Neural cell (in vitro differentiated cells): ENCODE results near the gene NEXN. TPM values are rescaled to one million over a fixed set of nuclear protein-coding genes. Genes with fewer than 3 reads are reported as not detected.
A peak's percentile ranks its signal among the peaks of the same experiment; 100 is the strongest.

Experiments used
- H2AFZ ChIP-seq: fragments of 200-600, 300-800 bp; sonication (generic), shearing (Covaris generic); 2 replicates; pipeline ENCODE4 v1.6.0; 2014; ENCODE audit warnings: low read depth, mild to moderate bottlenecking, antibody characterized with exemption, low read length, moderate library complexity
- H3F3A ChIP-seq: fragments of 200-600 bp; shearing (Covaris generic); 2 replicates; pipeline ENCODE4 v1.6.1; 2016; ENCODE audit warnings: mild to moderate bottlenecking, moderate library complexity, mixed read lengths, antibody characterized with exemption, low read length; ENCODE audit not compliant: insufficient read depth, poor library complexity, severe bottlenecking
- H3K27ac ChIP-seq: fragments of 200-600, 300-800 bp; sonication (generic), shearing (Covaris generic); 2 replicates; pipeline ENCODE4 v1.5.1; 2014; ENCODE audit warnings: mild to moderate bottlenecking, low read length, moderate library complexity
- H3K27me3 ChIP-seq: fragments of 300-800, 200-600 bp; sonication (generic), shearing (Covaris generic); 2 replicates; pipeline ENCODE4 v1.6.0; 2014; ENCODE audit warnings: mild to moderate bottlenecking, low read depth, low read length, moderate library complexity; ENCODE audit not compliant: insufficient read depth
- H3K36me3 ChIP-seq: fragments of 300-800, 200-600 bp; sonication (generic), shearing (Covaris generic); 2 replicates; pipeline ENCODE4 v1.5.1; 2014; ENCODE audit warnings: mild to moderate bottlenecking, antibody characterized with exemption, low read length, moderate library complexity; ENCODE audit not compliant: insufficient read depth
- H3K4me2 ChIP-seq: fragments of 300-800, 200-600 bp; sonication (generic), shearing (Covaris generic); 2 replicates; pipeline ENCODE4 v1.6.0; 2014; ENCODE audit warnings: mild to moderate bottlenecking, low read length
- H3K4me3 ChIP-seq: fragments of 300-800, 200-600 bp; sonication (generic), shearing (Covaris generic); 2 replicates; pipeline ENCODE4 v1.5.1; 2014; ENCODE audit warnings: mild to moderate bottlenecking, low read length, moderate library complexity
- H3K79me2 ChIP-seq: fragments of 200-600 bp; shearing (Covaris generic); replicated peaks from 2 replicates; pipeline ENCODE4 v1.6.0; 2014; ENCODE audit warnings: mild to moderate bottlenecking, low read length, moderate library complexity; ENCODE audit not compliant: insufficient read depth
- H3K9ac ChIP-seq: fragments of 300-800, 200-600 bp; sonication (generic), shearing (Covaris generic); 2 replicates; pipeline ENCODE4 v1.6.1; 2016; ENCODE audit warnings: mild to moderate bottlenecking, low read length, mixed read lengths
- H3K9me2 ChIP-seq: fragments of 200-600 bp; shearing (Covaris generic); 2 replicates; pipeline ENCODE4 v1.6.1; 2016; ENCODE audit warnings: mild to moderate bottlenecking, low read length, mixed read lengths; ENCODE audit not compliant: insufficient read depth
- H3K9me3 ChIP-seq: fragments of 200-600, 300-800 bp; sonication (generic), shearing (Covaris generic); 2 replicates; pipeline ENCODE4 v1.6.1; 2016; ENCODE audit warnings: mild to moderate bottlenecking, mixed run types, low read length, moderate library complexity, mixed read lengths
- H4K20me1 ChIP-seq: fragments of 200-600 bp; shearing (Covaris generic); 2 replicates; pipeline ENCODE4 v1.6.1; 2016; ENCODE audit warnings: mild to moderate bottlenecking, mixed run types; ENCODE audit not compliant: insufficient read depth
- EP300 ChIP-seq: fragments of 450-650 bp; conservative IDR thresholded peaks from 2 replicates; pipeline ENCODE4 v1.6.1; 2014; ENCODE audit warnings: antibody characterized with exemption, mild to moderate bottlenecking, moderate library complexity; ENCODE audit not compliant: poor library complexity, severe bottlenecking
- EZH2 ChIP-seq: fragments of 200-600, 300-800 bp; shearing (Covaris generic), sonication (generic); IDR thresholded peaks from 2 replicates; pipeline ENCODE4 v1.6.1; 2014; ENCODE audit warnings: antibody characterized with exemption, low read length, borderline replicate concordance, mild to moderate bottlenecking; ENCODE audit not compliant: insufficient read depth, poor library complexity, severe bottlenecking
- MXI1 ChIP-seq: fragments of 450-650 bp; conservative IDR thresholded peaks from 2 replicates; pipeline ENCODE4 v1.6.1; 2014; ENCODE audit warnings: antibody characterized with exemption, mild to moderate bottlenecking; ENCODE audit not compliant: poor library complexity, severe bottlenecking
- POLR2AphosphoS5 ChIP-seq: IDR thresholded peaks from 2 replicates; pipeline ENCODE4 v1.6.1; 2012
- RAD21 ChIP-seq: fragments of 450-650 bp; conservative IDR thresholded peaks from 2 replicates; pipeline ENCODE4 v1.6.1; 2014; ENCODE audit warnings: antibody characterized with exemption, mild to moderate bottlenecking, moderate library complexity
- SMC3 ChIP-seq: fragments of 450-650 bp; conservative IDR thresholded peaks from 2 replicates; pipeline ENCODE4 v1.6.1; 2014; ENCODE audit warnings: antibody characterized with exemption, mild to moderate bottlenecking, moderate library complexity; ENCODE audit not compliant: poor library complexity
- TAF1 ChIP-seq: IDR thresholded peaks from 2 replicates; pipeline ENCODE4 v1.6.1; 2012; ENCODE audit warnings: low read depth
- polyA plus RNA-seq: library from polyadenylated mRNA; depleted of rRNA; stranded (reverse); fragments of >200 nt; gene quantifications from 2 replicates; pipeline ENCODE4 v1.2.3, GENCODE V29; 2014
- TF ChIP-seq, protein P1 (sequence below): IDR thresholded peaks from 2 replicates; pipeline ENCODE4 v1.6.1; 2012; ENCODE audit warnings: borderline replicate concordance
- TF ChIP-seq, protein P2 (sequence below): fragments of 450-650 bp; IDR thresholded peaks from 2 replicates; pipeline ENCODE4 v1.5.1; 2014; ENCODE audit warnings: antibody characterized with exemption, mild to moderate bottlenecking, moderate library complexity; ENCODE audit not compliant: poor library complexity, severe bottlenecking

The NEXN gene
- polyA plus RNA-seq, 1 donor from 2014 or later = 0.43 TPM

DNA sequence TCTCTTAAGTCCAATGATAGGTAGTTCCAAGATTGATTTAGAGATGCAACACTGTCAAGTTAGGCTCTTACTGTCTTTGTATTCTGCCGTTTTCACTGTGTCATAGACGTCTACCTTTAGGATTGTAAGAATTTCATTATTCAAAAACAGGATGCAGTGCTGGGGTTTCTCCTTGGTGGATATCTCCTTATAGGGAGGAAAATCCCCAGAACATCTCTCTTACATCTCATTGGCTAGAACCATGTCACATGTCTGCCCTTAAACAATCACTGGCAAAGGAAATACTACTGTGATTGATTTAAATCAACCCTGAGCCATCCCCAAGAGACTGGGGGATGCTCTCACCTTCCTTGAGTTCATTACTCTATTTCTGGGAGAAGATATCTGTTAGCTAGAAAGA lies 101.3 kb downstream of the NEXN start:
- no peaks in the 10 kb centered on the region for H3K36me3 ChIP-seq
- no peaks in the 10 kb centered on the region for H4K20me1 ChIP-seq
- no peak overlapping the region for H3K4me2 ChIP-seq
- no peaks in the 10 kb centered on the region for H3K9me2 ChIP-seq
- no peaks in the 10 kb centered on the region for H3F3A ChIP-seq
- no peak overlapping the region for H2AFZ ChIP-seq
- H3K4me3 ChIP-seq = no peak overlapping the region
- no peak overlapping the region for H3K9ac ChIP-seq
- peak overlapping the region; percentile 38 for H3K27ac ChIP-seq
- H3K9me3 ChIP-seq = no peaks in the 10 kb centered on the region
- H3K27me3 ChIP-seq = no peaks in the 10 kb centered on the region
- peaks cover 51% of the 10 kb centered on the region for H3K79me2 ChIP-seq
- no peak for TF ChIP-seq SMC3
- TF ChIP-seq MXI1 = no peak
- no peak for TF ChIP-seq EP300
- TF ChIP-seq TAF1 = no peak

DNA sequence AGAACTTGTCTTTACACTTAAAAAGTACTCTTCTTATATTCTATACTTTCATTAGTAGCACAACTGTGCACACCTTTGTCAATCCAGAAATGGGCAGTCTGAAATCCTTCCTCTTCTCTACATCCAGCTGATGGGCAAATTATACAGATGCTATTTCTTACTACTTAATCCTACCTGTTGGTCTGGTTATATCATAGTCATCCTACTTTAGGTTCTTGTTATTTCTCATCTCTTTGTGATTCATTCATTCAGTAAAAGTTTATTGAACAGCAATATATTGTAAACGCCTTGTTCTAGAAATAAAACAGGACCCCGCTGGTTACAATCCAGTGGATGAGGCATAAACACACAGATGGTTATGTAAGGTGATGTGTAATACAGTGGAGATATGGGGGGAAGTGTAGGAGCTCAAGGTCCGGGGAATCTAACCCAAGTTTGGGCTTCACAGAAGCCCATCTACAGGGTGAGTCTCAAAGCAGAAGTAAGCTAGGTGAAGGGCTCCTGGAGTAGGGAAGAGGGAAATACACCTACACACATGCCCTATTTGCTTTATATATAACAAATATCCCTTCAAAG lies 102.3 kb downstream of the NEXN start:
- Histone ChIP-seq H3K27ac (no peak overlapping the region), H3K9ac (no peak overlapping the region), H3K79me2 (peaks cover 45% of the 10 kb centered on the region), H3K9me2 (no peaks in the 10 kb centered on the region), H3K36me3 (no peaks in the 10 kb centered on the region), H3K9me3 (no peaks in the 10 kb centered on the region), H3K27me3 (no peaks in the 10 kb centered on the region), H3K4me2 (no peak overlapping the region), H3F3A (no peaks in the 10 kb centered on the region), H3K4me3 (no peak overlapping the region), H2AFZ (no peak overlapping the region), H4K20me1 (no peaks in the 10 kb centered on the region)
- TF ChIP-seq TAF1 (no peak), EP300 (no peak), MXI1 (no peak), POLR2AphosphoS5 (no peak), EZH2 (no peak), SMC3 (no peak)
- TF ChIP-seq, protein P1, sequence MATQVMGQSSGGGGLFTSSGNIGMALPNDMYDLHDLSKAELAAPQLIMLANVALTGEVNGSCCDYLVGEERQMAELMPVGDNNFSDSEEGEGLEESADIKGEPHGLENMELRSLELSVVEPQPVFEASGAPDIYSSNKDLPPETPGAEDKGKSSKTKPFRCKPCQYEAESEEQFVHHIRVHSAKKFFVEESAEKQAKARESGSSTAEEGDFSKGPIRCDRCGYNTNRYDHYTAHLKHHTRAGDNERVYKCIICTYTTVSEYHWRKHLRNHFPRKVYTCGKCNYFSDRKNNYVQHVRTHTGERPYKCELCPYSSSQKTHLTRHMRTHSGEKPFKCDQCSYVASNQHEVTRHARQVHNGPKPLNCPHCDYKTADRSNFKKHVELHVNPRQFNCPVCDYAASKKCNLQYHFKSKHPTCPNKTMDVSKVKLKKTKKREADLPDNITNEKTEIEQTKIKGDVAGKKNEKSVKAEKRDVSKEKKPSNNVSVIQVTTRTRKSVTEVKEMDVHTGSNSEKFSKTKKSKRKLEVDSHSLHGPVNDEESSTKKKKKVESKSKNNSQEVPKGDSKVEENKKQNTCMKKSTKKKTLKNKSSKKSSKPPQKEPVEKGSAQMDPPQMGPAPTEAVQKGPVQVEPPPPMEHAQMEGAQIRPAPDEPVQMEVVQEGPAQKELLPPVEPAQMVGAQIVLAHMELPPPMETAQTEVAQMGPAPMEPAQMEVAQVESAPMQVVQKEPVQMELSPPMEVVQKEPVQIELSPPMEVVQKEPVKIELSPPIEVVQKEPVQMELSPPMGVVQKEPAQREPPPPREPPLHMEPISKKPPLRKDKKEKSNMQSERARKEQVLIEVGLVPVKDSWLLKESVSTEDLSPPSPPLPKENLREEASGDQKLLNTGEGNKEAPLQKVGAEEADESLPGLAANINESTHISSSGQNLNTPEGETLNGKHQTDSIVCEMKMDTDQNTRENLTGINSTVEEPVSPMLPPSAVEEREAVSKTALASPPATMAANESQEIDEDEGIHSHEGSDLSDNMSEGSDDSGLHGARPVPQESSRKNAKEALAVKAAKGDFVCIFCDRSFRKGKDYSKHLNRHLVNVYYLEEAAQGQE = no peak
- TF ChIP-seq, protein P2, sequence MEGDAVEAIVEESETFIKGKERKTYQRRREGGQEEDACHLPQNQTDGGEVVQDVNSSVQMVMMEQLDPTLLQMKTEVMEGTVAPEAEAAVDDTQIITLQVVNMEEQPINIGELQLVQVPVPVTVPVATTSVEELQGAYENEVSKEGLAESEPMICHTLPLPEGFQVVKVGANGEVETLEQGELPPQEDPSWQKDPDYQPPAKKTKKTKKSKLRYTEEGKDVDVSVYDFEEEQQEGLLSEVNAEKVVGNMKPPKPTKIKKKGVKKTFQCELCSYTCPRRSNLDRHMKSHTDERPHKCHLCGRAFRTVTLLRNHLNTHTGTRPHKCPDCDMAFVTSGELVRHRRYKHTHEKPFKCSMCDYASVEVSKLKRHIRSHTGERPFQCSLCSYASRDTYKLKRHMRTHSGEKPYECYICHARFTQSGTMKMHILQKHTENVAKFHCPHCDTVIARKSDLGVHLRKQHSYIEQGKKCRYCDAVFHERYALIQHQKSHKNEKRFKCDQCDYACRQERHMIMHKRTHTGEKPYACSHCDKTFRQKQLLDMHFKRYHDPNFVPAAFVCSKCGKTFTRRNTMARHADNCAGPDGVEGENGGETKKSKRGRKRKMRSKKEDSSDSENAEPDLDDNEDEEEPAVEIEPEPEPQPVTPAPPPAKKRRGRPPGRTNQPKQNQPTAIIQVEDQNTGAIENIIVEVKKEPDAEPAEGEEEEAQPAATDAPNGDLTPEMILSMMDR = no peak

DNA sequence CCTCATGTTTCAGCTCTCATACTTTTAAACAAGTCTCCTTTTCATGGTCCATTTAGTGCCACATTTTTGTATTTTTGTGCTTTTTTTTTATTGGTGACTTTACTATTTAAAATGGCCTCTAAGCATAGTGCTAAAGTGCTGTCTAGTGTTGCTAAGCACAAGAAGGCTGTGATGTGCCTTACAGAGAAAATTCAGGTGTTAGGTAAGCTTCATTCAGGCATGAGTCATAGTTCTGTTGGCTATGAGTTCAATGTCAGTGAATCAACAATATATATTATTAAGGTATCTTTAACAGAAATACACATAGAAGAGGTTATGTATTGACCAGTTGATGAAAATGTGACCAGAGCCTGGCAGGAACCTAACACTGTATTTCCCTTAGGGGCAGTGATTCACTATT lies 103.2 kb downstream of the NEXN start:
- H4K20me1 ChIP-seq = no peaks in the 10 kb centered on the region
- H3K27ac ChIP-seq = no peak overlapping the region
- H3K36me3 ChIP-seq = no peaks in the 10 kb centered on the region
- H3K9ac ChIP-seq = no peak overlapping the region
- TF ChIP-seq EZH2 (no peak), RAD21 (no peak), EP300 (no peak), MXI1 (no peak), TAF1 (no peak), SMC3 (no peak), POLR2AphosphoS5 (no peak)
- TF ChIP-seq, protein P1 = no peak
- TF ChIP-seq, protein P2 = no peak
- H3K9me2 ChIP-seq = no peaks in the 10 kb centered on the region
- H3K4me2 ChIP-seq = no peak overlapping the region
- no peak overlapping the region for H2AFZ ChIP-seq
- H3K27me3 ChIP-seq = no peaks in the 10 kb centered on the region
- no peaks in the 10 kb centered on the region for H3F3A ChIP-seq
- H3K9me3 ChIP-seq = no peaks in the 10 kb centered on the region
- H3K79me2 ChIP-seq = peaks cover 35% of the 10 kb centered on the region
- H3K4me3 ChIP-seq = no peak overlapping the region
